ENCODE data around the gene RER1.

The RER1 gene

GRCh38 chr1:2405588-2406295 lies 14.1 kb downstream of the RER1 start:
- Histone ChIP-seq H2AFZ (ENCODE audit: low read depth, low read length) (no peak overlapping the region), H3K9ac (ENCODE audit: low read depth, low read length) (no peak overlapping the region), H3K79me2 (ENCODE audit: insufficient read depth, low read length) (no peaks in the 10 kb centered on the region; the same call in 1 of the 2 replicates), H3K27ac (ENCODE audit: low read length) (no peak overlapping the region), H3K36me3 (ENCODE audit: insufficient read depth, low read length) (peaks cover 77% of the 10 kb centered on the region), H4K20me1 (ENCODE audit: insufficient read depth, low read length) (peaks cover 35% of the 10 kb centered on the region), H3K27me3 (ENCODE audit: insufficient read depth, low read length, poor library complexity) (no peaks in the 10 kb centered on the region), H3K9me3 (ENCODE audit: insufficient read depth, low read length, severe bottlenecking) (no peaks in the 10 kb centered on the region), H3K4me2 (ENCODE audit: insufficient read depth, low read length) (no peak overlapping the region), H3K4me3 (ENCODE audit: low read depth in 1 of 2, low read length in 2 of 2) (no peak overlapping the region), H3K4me1 (ENCODE audit: insufficient read depth, low read length) (peaks cover 2% of the 10 kb centered on the region; the same call in 1 of the 2 replicates)
- no peak for TF ChIP-seq CTCF (IDR thresholded peaks at IDR 0.05; ENCODE audit: borderline replicate concordance, extremely low read depth, low read length, poor library complexity, severe bottlenecking)
- no peak for TF ChIP-seq EZH2 (IDR thresholded peaks at IDR 0.05; ENCODE audit: borderline replicate concordance, low read depth, low read length, severe bottlenecking)
- DNase-seq = no peak
- ATAC-seq (ENCODE audit: insufficient read depth, low read depth) = no peak

DNA sequence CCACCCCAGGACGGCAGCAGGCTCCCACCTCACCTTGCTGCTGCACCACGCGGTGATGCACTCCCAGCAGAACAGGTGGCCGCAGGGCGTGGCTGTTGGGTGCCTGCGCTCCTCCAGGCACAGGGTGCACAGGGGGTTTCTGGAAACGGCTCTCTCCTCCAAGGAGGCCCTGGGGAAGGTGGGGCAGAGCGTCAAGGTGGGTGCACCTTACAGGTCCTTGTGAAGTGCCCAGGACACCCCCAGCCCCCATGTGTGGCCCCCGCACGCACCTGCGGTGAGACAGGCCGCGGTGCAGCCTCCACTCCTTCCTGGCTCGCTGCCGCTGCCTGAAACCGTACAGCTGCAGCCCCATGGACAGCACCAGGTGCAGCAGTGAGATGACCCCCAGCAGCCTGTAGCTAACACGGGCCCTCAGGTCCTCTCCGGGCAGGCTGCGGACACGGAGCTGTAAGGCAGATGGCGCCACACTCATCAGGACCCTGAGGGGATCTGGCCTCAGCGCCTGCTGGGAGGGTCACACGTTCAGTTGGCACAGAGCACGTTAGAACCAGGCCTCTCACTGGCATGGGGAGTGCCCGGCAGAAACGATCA lies 14.9 kb downstream of the RER1 start:
- H3K9me3 ChIP-seq (ENCODE audit: insufficient read depth, low read length, severe bottlenecking) = no peaks in the 10 kb centered on the region
- H3K27me3 ChIP-seq (ENCODE audit: insufficient read depth, low read length, poor library complexity) = no peaks in the 10 kb centered on the region
- peaks cover 10% of the 10 kb centered on the region for H3K4me1 ChIP-seq (ENCODE audit: insufficient read depth, low read length)
- peaks cover 30% of the 10 kb centered on the region for H4K20me1 ChIP-seq (ENCODE audit: insufficient read depth, low read length)
- H3K27ac ChIP-seq (ENCODE audit: low read length) = no peak overlapping the region
- ATAC-seq (ENCODE audit: insufficient read depth, low read depth) (no peak; the same call in 2 of the 3 replicates), DNase-seq (no peak)
- peaks cover 72% of the 10 kb centered on the region for H3K36me3 ChIP-seq (ENCODE audit: insufficient read depth, low read length)
- TF ChIP-seq CTCF (IDR thresholded peaks at IDR 0.05; ENCODE audit: borderline replicate concordance, extremely low read depth, low read length, poor library complexity, severe bottlenecking) (peak; percentile 16), EZH2 (IDR thresholded peaks at IDR 0.05; ENCODE audit: borderline replicate concordance, low read depth, low read length, severe bottlenecking) (no peak)
- H2AFZ ChIP-seq (ENCODE audit: low read depth, low read length) = no peak overlapping the region
- peaks cover under 1% of the 10 kb centered on the region; the same call in 1 of the 2 replicates for H3K79me2 ChIP-seq (ENCODE audit: insufficient read depth, low read length)
- no peak overlapping the region for H3K9ac ChIP-seq (ENCODE audit: low read depth, low read length)
- no peak overlapping the region for H3K4me2 ChIP-seq (ENCODE audit: insufficient read depth, low read length)
- no peak overlapping the region for H3K4me3 ChIP-seq (ENCODE audit: low read depth in 1 of 2, low read length in 2 of 2)

DNA sequence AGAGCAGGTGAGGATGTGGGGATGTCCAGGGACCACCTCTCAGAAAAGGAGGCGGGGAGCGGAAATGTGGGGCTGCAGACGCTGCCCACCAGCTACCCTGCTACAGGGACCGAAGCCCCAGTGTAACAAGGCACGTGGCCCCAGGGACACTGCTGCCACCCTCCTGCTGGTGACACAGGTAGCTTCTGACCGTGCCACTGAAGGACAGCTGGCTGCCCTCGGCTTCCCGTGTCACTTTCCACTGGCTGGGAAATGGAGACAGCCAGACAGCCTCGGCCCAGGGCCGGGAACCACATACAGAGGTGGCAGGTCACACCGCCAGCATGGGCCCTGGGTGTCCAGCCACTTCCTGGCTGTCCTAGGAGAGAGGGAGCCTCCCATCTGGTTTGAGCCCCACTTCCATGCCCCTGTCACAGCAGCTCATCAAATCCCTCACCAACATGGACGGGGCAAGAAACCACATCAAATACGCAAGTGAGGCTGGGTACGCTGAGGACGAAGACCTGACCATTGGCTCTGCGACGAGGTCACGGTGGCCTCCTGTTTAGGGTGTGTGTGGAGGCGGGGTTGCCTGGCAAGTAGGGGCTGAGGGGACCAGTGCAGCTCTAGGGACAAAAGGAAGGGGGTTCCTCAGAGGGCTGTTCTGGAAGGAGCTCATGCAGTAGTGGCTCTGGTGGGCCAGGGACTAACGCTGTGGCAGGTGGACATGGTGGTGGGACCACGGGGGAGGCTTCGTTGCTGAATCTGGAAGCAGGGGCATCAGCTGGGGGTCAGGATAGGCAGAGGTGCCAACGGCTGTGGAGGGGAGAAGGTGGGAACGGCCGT lies 15.7 kb downstream of the RER1 start:
- no peak overlapping the region for H3K9ac ChIP-seq (ENCODE audit: low read depth, low read length)
- no peaks in the 10 kb centered on the region for H3K27me3 ChIP-seq (ENCODE audit: insufficient read depth, low read length, poor library complexity)
- TF ChIP-seq EZH2 (IDR thresholded peaks at IDR 0.05; ENCODE audit: borderline replicate concordance, low read depth, low read length, severe bottlenecking) = no peak
- no peak for TF ChIP-seq CTCF (IDR thresholded peaks at IDR 0.05; ENCODE audit: borderline replicate concordance, extremely low read depth, low read length, poor library complexity, severe bottlenecking)
- H3K4me3 ChIP-seq (ENCODE audit: low read depth in 1 of 2, low read length in 2 of 2) = no peak overlapping the region
- H3K4me2 ChIP-seq (ENCODE audit: insufficient read depth, low read length) = no peak overlapping the region
- H3K36me3 ChIP-seq (ENCODE audit: insufficient read depth, low read length) = peaks cover 64% of the 10 kb centered on the region
- H2AFZ ChIP-seq (ENCODE audit: low read depth, low read length) = no peak overlapping the region
- ATAC-seq (ENCODE audit: insufficient read depth, low read depth) = no peak
- H3K4me1 ChIP-seq (ENCODE audit: insufficient read depth, low read length) = peaks cover 13% of the 10 kb centered on the region
- H4K20me1 ChIP-seq (ENCODE audit: insufficient read depth, low read length) = peaks cover 22% of the 10 kb centered on the region
- DNase-seq = no peak
- no peak overlapping the region for H3K27ac ChIP-seq (ENCODE audit: low read length)
- no peaks in the 10 kb centered on the region for H3K9me3 ChIP-seq (ENCODE audit: insufficient read depth, low read length, severe bottlenecking)
- H3K79me2 ChIP-seq (ENCODE audit: insufficient read depth, low read length) = peaks cover 8% of the 10 kb centered on the region
